Neural cell (in vitro differentiated cells): ENCODE data around the gene CCDC12. TPM values are rescaled to one million over a fixed set of nuclear protein-coding genes. Genes with fewer than 3 reads are reported as not detected.

Experiments
- H2AFZ ChIP-seq: fragments of 200-600, 300-800 bp; sonication (generic), shearing (Covaris generic); 2 replicates; pipeline ENCODE4 v1.6.0; 2014; ENCODE audit warnings: low read depth, mild to moderate bottlenecking, antibody characterized with exemption, low read length, moderate library complexity
- H3F3A ChIP-seq: fragments of 200-600 bp; shearing (Covaris generic); 2 replicates; pipeline ENCODE4 v1.6.1; 2016; ENCODE audit warnings: mild to moderate bottlenecking, moderate library complexity, mixed read lengths, antibody characterized with exemption, low read length; ENCODE audit not compliant: insufficient read depth, poor library complexity, severe bottlenecking
- H3K27ac ChIP-seq: fragments of 200-600, 300-800 bp; sonication (generic), shearing (Covaris generic); 2 replicates; pipeline ENCODE4 v1.5.1; 2014; ENCODE audit warnings: mild to moderate bottlenecking, low read length, moderate library complexity
- H3K27me3 ChIP-seq: fragments of 300-800, 200-600 bp; sonication (generic), shearing (Covaris generic); 2 replicates; pipeline ENCODE4 v1.6.0; 2014; ENCODE audit warnings: mild to moderate bottlenecking, low read depth, low read length, moderate library complexity; ENCODE audit not compliant: insufficient read depth
- H3K36me3 ChIP-seq: fragments of 300-800, 200-600 bp; sonication (generic), shearing (Covaris generic); 2 replicates; pipeline ENCODE4 v1.5.1; 2014; ENCODE audit warnings: mild to moderate bottlenecking, antibody characterized with exemption, low read length, moderate library complexity; ENCODE audit not compliant: insufficient read depth
- H3K4me2 ChIP-seq: fragments of 300-800, 200-600 bp; sonication (generic), shearing (Covaris generic); 2 replicates; pipeline ENCODE4 v1.6.0; 2014; ENCODE audit warnings: mild to moderate bottlenecking, low read length
- H3K4me3 ChIP-seq: fragments of 300-800, 200-600 bp; sonication (generic), shearing (Covaris generic); 2 replicates; pipeline ENCODE4 v1.5.1; 2014; ENCODE audit warnings: mild to moderate bottlenecking, low read length, moderate library complexity
- H3K79me2 ChIP-seq: fragments of 200-600 bp; shearing (Covaris generic); replicated peaks from 2 replicates; pipeline ENCODE4 v1.6.0; 2014; ENCODE audit warnings: mild to moderate bottlenecking, low read length, moderate library complexity; ENCODE audit not compliant: insufficient read depth
- H3K9ac ChIP-seq: fragments of 300-800, 200-600 bp; sonication (generic), shearing (Covaris generic); 2 replicates; pipeline ENCODE4 v1.6.1; 2016; ENCODE audit warnings: mild to moderate bottlenecking, low read length, mixed read lengths
- H3K9me2 ChIP-seq: fragments of 200-600 bp; shearing (Covaris generic); 2 replicates; pipeline ENCODE4 v1.6.1; 2016; ENCODE audit warnings: mild to moderate bottlenecking, low read length, mixed read lengths; ENCODE audit not compliant: insufficient read depth
- H3K9me3 ChIP-seq: fragments of 200-600, 300-800 bp; sonication (generic), shearing (Covaris generic); 2 replicates; pipeline ENCODE4 v1.6.1; 2016; ENCODE audit warnings: mild to moderate bottlenecking, mixed run types, low read length, moderate library complexity, mixed read lengths
- H4K20me1 ChIP-seq: fragments of 200-600 bp; shearing (Covaris generic); 2 replicates; pipeline ENCODE4 v1.6.1; 2016; ENCODE audit warnings: mild to moderate bottlenecking, mixed run types; ENCODE audit not compliant: insufficient read depth
- CTCF ChIP-seq: fragments of 450-650 bp; IDR thresholded peaks from 2 replicates; pipeline ENCODE4 v1.5.1; 2014; ENCODE audit warnings: antibody characterized with exemption, mild to moderate bottlenecking, moderate library complexity; ENCODE audit not compliant: poor library complexity, severe bottlenecking
- EP300 ChIP-seq: fragments of 450-650 bp; conservative IDR thresholded peaks from 2 replicates; pipeline ENCODE4 v1.6.1; 2014; ENCODE audit warnings: antibody characterized with exemption, mild to moderate bottlenecking, moderate library complexity; ENCODE audit not compliant: poor library complexity, severe bottlenecking
- EZH2 ChIP-seq: fragments of 200-600, 300-800 bp; shearing (Covaris generic), sonication (generic); IDR thresholded peaks from 2 replicates; pipeline ENCODE4 v1.6.1; 2014; ENCODE audit warnings: antibody characterized with exemption, low read length, borderline replicate concordance, mild to moderate bottlenecking; ENCODE audit not compliant: insufficient read depth, poor library complexity, severe bottlenecking
- MXI1 ChIP-seq: fragments of 450-650 bp; conservative IDR thresholded peaks from 2 replicates; pipeline ENCODE4 v1.6.1; 2014; ENCODE audit warnings: antibody characterized with exemption, mild to moderate bottlenecking; ENCODE audit not compliant: poor library complexity, severe bottlenecking
- POLR2AphosphoS5 ChIP-seq: IDR thresholded peaks from 2 replicates; pipeline ENCODE4 v1.6.1; 2012
- RAD21 ChIP-seq: fragments of 450-650 bp; conservative IDR thresholded peaks from 2 replicates; pipeline ENCODE4 v1.6.1; 2014; ENCODE audit warnings: antibody characterized with exemption, mild to moderate bottlenecking, moderate library complexity
- REST ChIP-seq: IDR thresholded peaks from 2 replicates; pipeline ENCODE4 v1.6.1; 2012; ENCODE audit warnings: borderline replicate concordance
- SMC3 ChIP-seq: fragments of 450-650 bp; conservative IDR thresholded peaks from 2 replicates; pipeline ENCODE4 v1.6.1; 2014; ENCODE audit warnings: antibody characterized with exemption, mild to moderate bottlenecking, moderate library complexity; ENCODE audit not compliant: poor library complexity
- TAF1 ChIP-seq: IDR thresholded peaks from 2 replicates; pipeline ENCODE4 v1.6.1; 2012; ENCODE audit warnings: low read depth
- polyA plus RNA-seq: library from polyadenylated mRNA; depleted of rRNA; stranded (reverse); fragments of >200 nt; gene quantifications from 2 replicates; pipeline ENCODE4 v1.2.3, GENCODE V29; 2014

Gene CCDC12
- polyA plus RNA-seq, 1 donor from 2014 or later: 46.4 TPM

- Histone ChIP-seq H3K4me3 (no peak overlapping the region), H3K4me2 (no peak overlapping the region), H4K20me1 (no peaks in the 10 kb centered on the region), H3K27ac (no peak overlapping the region), H3K9me2 (no peaks in the 10 kb centered on the region), H3K27me3 (no peaks in the 10 kb centered on the region), H3K9me3 (no peaks in the 10 kb centered on the region), H3K79me2 (no peaks in the 10 kb centered on the region), H2AFZ (no peak overlapping the region), H3K9ac (no peak overlapping the region), H3F3A (no peaks in the 10 kb centered on the region), H3K36me3 (no peaks in the 10 kb centered on the region)
- TF ChIP-seq TAF1 (no peak), EP300 (no peak), POLR2AphosphoS5 (no peak), EZH2 (no peak), CTCF (no peak), RAD21 (no peak)
Observed at GRCh38 chr3:46935989-46936558, 40.5 kb downstream of the CCDC12 start.

GRCh38 chr3:46935168-46935858 lies 41.2 kb downstream of the CCDC12 start:
- H3K9ac ChIP-seq: no peak overlapping the region
- no peaks in the 10 kb centered on the region for H4K20me1 ChIP-seq
- no peaks in the 10 kb centered on the region for H3K36me3 ChIP-seq
- no peaks in the 10 kb centered on the region for H3K9me2 ChIP-seq
- no peak for TF ChIP-seq EZH2
- no peak overlapping the region for H3K4me2 ChIP-seq
- no peaks in the 10 kb centered on the region for H3K27me3 ChIP-seq
- no peak overlapping the region for H3K27ac ChIP-seq
- no peaks in the 10 kb centered on the region for H3K9me3 ChIP-seq
- no peak overlapping the region for H3K4me3 ChIP-seq
- H3F3A ChIP-seq: no peaks in the 10 kb centered on the region
- no peak overlapping the region for H2AFZ ChIP-seq
- H3K79me2 ChIP-seq: no peaks in the 10 kb centered on the region

GRCh38 chr3:46934498-46935167 lies 41.9 kb downstream of the CCDC12 start:
- H3K4me2 ChIP-seq: no peak overlapping the region
- H4K20me1 ChIP-seq: no peaks in the 10 kb centered on the region
- H3K27ac ChIP-seq: no peak overlapping the region

More at GRCh38 chr3:46934498-46935167, 41.9 kb downstream of the CCDC12 start:
- H3K27me3 ChIP-seq: no peaks in the 10 kb centered on the region
- no peak overlapping the region for H2AFZ ChIP-seq
- no peak overlapping the region for H3K9ac ChIP-seq
- H3K9me2 ChIP-seq: no peaks in the 10 kb centered on the region
- H3K4me3 ChIP-seq: no peak overlapping the region
- no peaks in the 10 kb centered on the region for H3F3A ChIP-seq
- TF ChIP-seq EP300 (no peak), MXI1 (no peak), EZH2 (no peak), RAD21 (no peak), TAF1 (no peak), POLR2AphosphoS5 (no peak), SMC3 (no peak), REST (no peak), CTCF (no peak)
- no peaks in the 10 kb centered on the region for H3K9me3 ChIP-seq
- H3K36me3 ChIP-seq: no peaks in the 10 kb centered on the region
- H3K79me2 ChIP-seq: no peaks in the 10 kb centered on the region
